HEK293 (cell line): ENCODE measurements around the gene PCLAF.
"Not testable (repeated sequence)": the region's sequence is repeated elsewhere in the genome, so short reads cannot be mapped to it uniquely, and the experiment has no call there.

Experiments used
- CTCF ChIA-PET: fragments of 350-600 bp; formaldehyde crosslinking; extraction: SDS; loops from one replicate; lab custom pipeline; 2021; ENCODE audit warnings: antibody characterized with exemption; lab: Yijun Ruan, JAX
- POLR2A ChIA-PET: fragments of 300-600 bp; formaldehyde crosslinking; extraction: SDS; loops from one replicate; lab custom pipeline; 2020; ENCODE audit warnings: antibody characterized with exemption, inconsistent platforms; lab: Yijun Ruan, JAX
- H3K27ac ChIP-seq: fragments of 200-500 bp; sonication (Bioruptor generic); 2 replicates; pipeline ENCODE4 v1.5.1; 2014; ENCODE audit warnings: low read depth, low read length, control low read depth, inconsistent platforms; ENCODE audit errors: extremely low read depth
- H3K36me3 ChIP-seq, 2 experiments: fragments of 200-500 bp in 1 of 2; sonication (Bioruptor generic) in 1 of 2; 1 replicate in 1 of 2; 2 replicates in 1 of 2; pipeline ENCODE4 v1.5.1; 2014 to 2017; ENCODE audit warnings: inconsistent platforms in 2 of 2, low read length in 2 of 2; ENCODE audit not compliant: control insufficient read depth in 2 of 2, insufficient read depth in 1 of 2
- H3K4me1 ChIP-seq: fragments of 200-500 bp; sonication (Bioruptor generic); 2 replicates; pipeline ENCODE4 v1.5.1; 2014; ENCODE audit warnings: mild to moderate bottlenecking, low read length, inconsistent platforms; ENCODE audit not compliant: control insufficient read depth, insufficient read depth
- H3K4me3 ChIP-seq: 2 replicates; pipeline ENCODE4 v1.5.1; 2011; ENCODE audit warnings: low read depth, mild to moderate bottlenecking, control low read depth, low read length, moderate library complexity
- H3K9me3 ChIP-seq: fragments of 200-500 bp; sonication (Bioruptor generic); 2 replicates; pipeline ENCODE4 v1.5.1; 2014; ENCODE audit warnings: low read depth, low read length, inconsistent platforms; ENCODE audit not compliant: control insufficient read depth, insufficient read depth
- KLF8 ChIP-seq: fragments of 450-650 bp; formaldehyde crosslinking; IDR thresholded peaks from 2 replicates; pipeline ENCODE4 v1.5.1; 2016; ENCODE audit warnings: missing biosample characterization, missing genetic modification characterization
- SCRT2 ChIP-seq: fragments of 450-650 bp; formaldehyde crosslinking; IDR thresholded peaks from 2 replicates; pipeline ENCODE4 v1.5.1; 2016; ENCODE audit warnings: missing biosample characterization, missing genetic modification characterization
- ZBTB1 ChIP-seq: fragments of 450-650 bp; formaldehyde crosslinking; IDR thresholded peaks from 2 replicates; pipeline ENCODE4 v1.5.1; 2016; ENCODE audit warnings: missing biosample characterization, missing genetic modification characterization
- ZFP37 ChIP-seq: fragments of 450-650 bp; formaldehyde crosslinking; IDR thresholded peaks from 2 replicates; pipeline ENCODE4 v1.5.1; 2016; ENCODE audit warnings: missing biosample characterization, missing genetic modification characterization
- ZNF202 ChIP-seq: fragments of 450-650 bp; formaldehyde crosslinking; IDR thresholded peaks from 2 replicates; pipeline ENCODE4 v1.5.1; 2016; ENCODE audit warnings: missing biosample characterization, missing genetic modification characterization, borderline replicate concordance
- ZNF350 ChIP-seq: fragments of 450-650 bp; formaldehyde crosslinking; IDR thresholded peaks from 2 replicates; pipeline ENCODE4 v1.5.0; 2017; ENCODE audit warnings: missing biosample characterization, mild to moderate bottlenecking, missing genetic modification characterization
- ZNF354C ChIP-seq: fragments of 450-650 bp; formaldehyde crosslinking; IDR thresholded peaks from 2 replicates; pipeline ENCODE4 v1.5.1; 2016; ENCODE audit warnings: missing biosample characterization, missing genetic modification characterization, low read depth, borderline replicate concordance
- ZNF394 ChIP-seq: fragments of 450-650 bp; formaldehyde crosslinking; IDR thresholded peaks from 2 replicates; pipeline ENCODE4 v1.5.1; 2016; ENCODE audit warnings: missing biosample characterization, missing genetic modification characterization, mild to moderate bottlenecking, moderate library complexity, borderline replicate concordance
- ZNF404 ChIP-seq: fragments of 450-650 bp; formaldehyde crosslinking; IDR thresholded peaks from 2 replicates; pipeline ENCODE4 v1.5.1; 2017; ENCODE audit warnings: missing biosample characterization, missing genetic modification characterization
- ZNF416 ChIP-seq: fragments of 450-650 bp; formaldehyde crosslinking; IDR thresholded peaks from 2 replicates; pipeline ENCODE4 v1.5.1; 2016; ENCODE audit warnings: missing biosample characterization, missing genetic modification characterization
- ZNF426 ChIP-seq: fragments of 450-650 bp; formaldehyde crosslinking; IDR thresholded peaks from 2 replicates; pipeline ENCODE4 v1.5.1; 2017; ENCODE audit warnings: missing biosample characterization, missing genetic modification characterization, mild to moderate bottlenecking, inconsistent platforms, moderate library complexity
- ZNF510 ChIP-seq: fragments of 450-650 bp; formaldehyde crosslinking; IDR thresholded peaks from 2 replicates; pipeline ENCODE4 v1.5.1; 2018; ENCODE audit warnings: mild to moderate bottlenecking, missing genetic modification characterization, missing biosample characterization; ENCODE audit not compliant: insufficient replicate concordance
- ZNF521 ChIP-seq: fragments of 450-650 bp; formaldehyde crosslinking; IDR thresholded peaks from 2 replicates; pipeline ENCODE4 v1.5.1; 2017; ENCODE audit warnings: missing biosample characterization, mild to moderate bottlenecking, missing genetic modification characterization
- ZNF555 ChIP-seq: fragments of 450-650 bp; formaldehyde crosslinking; conservative IDR thresholded peaks from 2 replicates; pipeline ENCODE4 v1.5.1; 2017; ENCODE audit warnings: missing biosample characterization, mild to moderate bottlenecking, missing genetic modification characterization, inconsistent platforms
- ZNF558 ChIP-seq: fragments of 450-650 bp; formaldehyde crosslinking; IDR thresholded peaks from 2 replicates; pipeline ENCODE4 v1.5.1; 2016; ENCODE audit warnings: missing biosample characterization, missing genetic modification characterization
- ZNF621 ChIP-seq: fragments of 450-650 bp; formaldehyde crosslinking; IDR thresholded peaks from 2 replicates; pipeline ENCODE4 v1.5.1; 2017; ENCODE audit warnings: missing biosample characterization, missing genetic modification characterization
- ZNF639 ChIP-seq: fragments of 450-650 bp; formaldehyde crosslinking; IDR thresholded peaks from 2 replicates; pipeline ENCODE4 v1.5.1; 2016; ENCODE audit warnings: missing biosample characterization, missing genetic modification characterization
- ZNF664 ChIP-seq: fragments of 450-650 bp; formaldehyde crosslinking; IDR thresholded peaks from 2 replicates; pipeline ENCODE4 v1.5.1; 2016; ENCODE audit warnings: missing biosample characterization, missing genetic modification characterization
- ZNF768 ChIP-seq: fragments of 450-650 bp; formaldehyde crosslinking; IDR thresholded peaks from 2 replicates; pipeline ENCODE4 v1.5.1; 2018; ENCODE audit warnings: missing biosample characterization, mild to moderate bottlenecking, missing genetic modification characterization
- ZXDB ChIP-seq: fragments of 450-650 bp; formaldehyde crosslinking; IDR thresholded peaks from 2 replicates; pipeline ENCODE4 v1.5.1; 2016; ENCODE audit warnings: missing biosample characterization, missing genetic modification characterization
- TF ChIP-seq, protein P1 (sequence below): fragments of 450-650 bp; formaldehyde crosslinking; IDR thresholded peaks from 2 replicates; pipeline ENCODE4 v1.5.0; 2017; ENCODE audit warnings: missing biosample characterization, missing genetic modification characterization, borderline replicate concordance
- TF ChIP-seq, protein P2 (sequence below): fragments of 450-650 bp; formaldehyde crosslinking; IDR thresholded peaks from 2 replicates; pipeline ENCODE4 v1.5.1; 2016; ENCODE audit warnings: missing biosample characterization, missing genetic modification characterization
- TF ChIP-seq, protein P3 (sequence below): fragments of 450-650 bp; formaldehyde crosslinking; conservative IDR thresholded peaks from 2 replicates; pipeline ENCODE4 v1.5.1; 2016; ENCODE audit warnings: low read depth, missing biosample characterization, missing genetic modification characterization

The PCLAF gene

GRCh38 chr15:64348455-64348854 lies 32.8 kb downstream of the PCLAF start:
- no peaks in the 10 kb centered on the region for H3K9me3 ChIP-seq
- ChIA-PET CTCF (interaction anchor here (0.6 kb wide), 1 partner anchor 94 kb away, joined by 4 read pairs; no protein-coding TSS in a partner anchor), POLR2A (no interaction called here)
- TF ChIP-seq, protein P1, sequence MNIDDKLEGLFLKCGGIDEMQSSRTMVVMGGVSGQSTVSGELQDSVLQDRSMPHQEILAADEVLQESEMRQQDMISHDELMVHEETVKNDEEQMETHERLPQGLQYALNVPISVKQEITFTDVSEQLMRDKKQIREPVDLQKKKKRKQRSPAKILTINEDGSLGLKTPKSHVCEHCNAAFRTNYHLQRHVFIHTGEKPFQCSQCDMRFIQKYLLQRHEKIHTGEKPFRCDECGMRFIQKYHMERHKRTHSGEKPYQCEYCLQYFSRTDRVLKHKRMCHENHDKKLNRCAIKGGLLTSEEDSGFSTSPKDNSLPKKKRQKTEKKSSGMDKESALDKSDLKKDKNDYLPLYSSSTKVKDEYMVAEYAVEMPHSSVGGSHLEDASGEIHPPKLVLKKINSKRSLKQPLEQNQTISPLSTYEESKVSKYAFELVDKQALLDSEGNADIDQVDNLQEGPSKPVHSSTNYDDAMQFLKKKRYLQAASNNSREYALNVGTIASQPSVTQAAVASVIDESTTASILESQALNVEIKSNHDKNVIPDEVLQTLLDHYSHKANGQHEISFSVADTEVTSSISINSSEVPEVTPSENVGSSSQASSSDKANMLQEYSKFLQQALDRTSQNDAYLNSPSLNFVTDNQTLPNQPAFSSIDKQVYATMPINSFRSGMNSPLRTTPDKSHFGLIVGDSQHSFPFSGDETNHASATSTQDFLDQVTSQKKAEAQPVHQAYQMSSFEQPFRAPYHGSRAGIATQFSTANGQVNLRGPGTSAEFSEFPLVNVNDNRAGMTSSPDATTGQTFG = no peak
- TF ChIP-seq SCRT2 (no peak), ZNF768 (tag by site-specific recombination) (no peak), ZXDB (tag by site-specific recombination) (no peak), ZNF416 (tag by site-specific recombination) (no peak), ZNF350 (tag by site-specific recombination) (no peak), ZNF621 (no peak), KLF8 (no peak), ZNF521 (tag by site-specific recombination) (no peak)
- TF ChIP-seq, protein P2, sequence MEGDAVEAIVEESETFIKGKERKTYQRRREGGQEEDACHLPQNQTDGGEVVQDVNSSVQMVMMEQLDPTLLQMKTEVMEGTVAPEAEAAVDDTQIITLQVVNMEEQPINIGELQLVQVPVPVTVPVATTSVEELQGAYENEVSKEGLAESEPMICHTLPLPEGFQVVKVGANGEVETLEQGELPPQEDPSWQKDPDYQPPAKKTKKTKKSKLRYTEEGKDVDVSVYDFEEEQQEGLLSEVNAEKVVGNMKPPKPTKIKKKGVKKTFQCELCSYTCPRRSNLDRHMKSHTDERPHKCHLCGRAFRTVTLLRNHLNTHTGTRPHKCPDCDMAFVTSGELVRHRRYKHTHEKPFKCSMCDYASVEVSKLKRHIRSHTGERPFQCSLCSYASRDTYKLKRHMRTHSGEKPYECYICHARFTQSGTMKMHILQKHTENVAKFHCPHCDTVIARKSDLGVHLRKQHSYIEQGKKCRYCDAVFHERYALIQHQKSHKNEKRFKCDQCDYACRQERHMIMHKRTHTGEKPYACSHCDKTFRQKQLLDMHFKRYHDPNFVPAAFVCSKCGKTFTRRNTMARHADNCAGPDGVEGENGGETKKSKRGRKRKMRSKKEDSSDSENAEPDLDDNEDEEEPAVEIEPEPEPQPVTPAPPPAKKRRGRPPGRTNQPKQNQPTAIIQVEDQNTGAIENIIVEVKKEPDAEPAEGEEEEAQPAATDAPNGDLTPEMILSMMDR (tag by site-specific recombination) = no peak
- TF ChIP-seq, protein P3, sequence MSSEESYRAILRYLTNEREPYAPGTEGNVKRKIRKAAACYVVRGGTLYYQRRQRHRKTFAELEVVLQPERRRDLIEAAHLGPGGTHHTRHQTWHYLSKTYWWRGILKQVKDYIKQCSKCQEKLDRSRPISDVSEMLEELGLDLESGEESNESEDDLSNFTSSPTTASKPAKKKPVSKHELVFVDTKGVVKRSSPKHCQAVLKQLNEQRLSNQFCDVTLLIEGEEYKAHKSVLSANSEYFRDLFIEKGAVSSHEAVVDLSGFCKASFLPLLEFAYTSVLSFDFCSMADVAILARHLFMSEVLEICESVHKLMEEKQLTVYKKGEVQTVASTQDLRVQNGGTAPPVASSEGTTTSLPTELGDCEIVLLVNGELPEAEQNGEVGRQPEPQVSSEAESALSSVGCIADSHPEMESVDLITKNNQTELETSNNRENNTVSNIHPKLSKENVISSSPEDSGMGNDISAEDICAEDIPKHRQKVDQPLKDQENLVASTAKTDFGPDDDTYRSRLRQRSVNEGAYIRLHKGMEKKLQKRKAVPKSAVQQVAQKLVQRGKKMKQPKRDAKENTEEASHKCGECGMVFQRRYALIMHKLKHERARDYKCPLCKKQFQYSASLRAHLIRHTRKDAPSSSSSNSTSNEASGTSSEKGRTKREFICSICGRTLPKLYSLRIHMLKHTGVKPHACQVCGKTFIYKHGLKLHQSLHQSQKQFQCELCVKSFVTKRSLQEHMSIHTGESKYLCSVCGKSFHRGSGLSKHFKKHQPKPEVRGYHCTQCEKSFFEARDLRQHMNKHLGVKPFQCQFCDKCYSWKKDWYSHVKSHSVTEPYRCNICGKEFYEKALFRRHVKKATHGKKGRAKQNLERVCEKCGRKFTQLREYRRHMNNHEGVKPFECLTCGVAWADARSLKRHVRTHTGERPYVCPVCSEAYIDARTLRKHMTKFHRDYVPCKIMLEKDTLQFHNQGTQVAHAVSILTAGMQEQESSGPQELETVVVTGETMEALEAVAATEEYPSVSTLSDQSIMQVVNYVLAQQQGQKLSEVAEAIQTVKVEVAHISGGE (tag by site-specific recombination) = no peak
- no peak overlapping the region for H3K27ac ChIP-seq
- H3K4me1 ChIP-seq = peaks cover 12% of the 10 kb centered on the region
- H3K36me3 ChIP-seq = no peaks in the 10 kb centered on the region; a peak in 1 of 3 replicates
- H3K4me3 ChIP-seq = no peak overlapping the region

DNA sequence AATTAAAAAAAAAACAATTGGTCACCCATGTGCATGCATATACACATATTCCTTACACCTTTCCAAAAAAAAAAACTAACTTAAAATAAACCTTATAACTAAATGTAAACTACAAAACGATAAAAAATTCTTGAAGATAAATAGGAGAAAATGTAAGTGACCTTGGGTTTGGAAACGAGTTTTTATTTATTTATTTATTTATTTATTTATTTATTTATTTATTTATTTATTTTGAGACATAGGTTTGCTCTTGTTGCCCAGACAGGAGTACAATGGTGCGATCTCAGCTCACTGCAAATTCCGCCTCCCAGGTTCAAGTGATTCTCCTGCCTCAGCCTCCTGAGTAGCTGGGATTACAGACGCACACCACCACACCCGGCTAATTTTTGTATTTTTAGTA lies 35.0 kb downstream of the PCLAF start:
- H3K9me3 ChIP-seq, POLR2A ChIA-PET, H3K4me3 ChIP-seq, H3K27ac ChIP-seq, H3K36me3 ChIP-seq, CTCF ChIA-PET: not testable (repeated sequence)
- H3K4me1 ChIP-seq = peaks cover 12% of the 10 kb centered on the region
- TF ChIP-seq ZBTB1 (tag by site-specific recombination) = 0 out of 2 replicates have a peak, but pooled peaks have one; percentile 44
- peak; percentile 61; the same call in 1 of the 2 replicates for TF ChIP-seq ZNF202 (tag by site-specific recombination)
- TF ChIP-seq ZNF426 (tag by site-specific recombination) = peak; percentile 96
- peak; percentile 72 for TF ChIP-seq ZNF510 (tag by site-specific recombination)
- TF ChIP-seq ZNF354C (tag by site-specific recombination) = 0 out of 2 replicates have a peak, but pooled peaks have one; percentile 70
- TF ChIP-seq ZNF555 = peak; percentile 83
- TF ChIP-seq, protein P3 (tag by site-specific recombination) = peak; percentile 78
- peak; percentile 95 for TF ChIP-seq ZNF394 (tag by site-specific recombination)
- peak; percentile 89 for TF ChIP-seq ZNF404 (tag by site-specific recombination)
- peak; percentile 71 for TF ChIP-seq ZNF558 (tag by site-specific recombination)
- TF ChIP-seq ZFP37 = 0 out of 2 replicates have a peak, but pooled peaks have one; percentile 55
- TF ChIP-seq ZNF664 = peak; percentile 67
- TF ChIP-seq ZNF639 (tag by site-specific recombination) = 0 out of 2 replicates have a peak, but pooled peaks have one; percentile 25
